ENCODE data around the gene RPGRIP1.
"Not testable (repeated sequence)": the region's sequence is repeated elsewhere in the genome, so short reads cannot be mapped to it uniquely, and the experiment has no call there.

Gene RPGRIP1

GRCh38 chr14:21279783-21280182 lies at the start of gene RPGRIP1:
RPGRIP1 (plus strand) TSS chr14:21280083; CDS start chr14:21287977, 7,894 bp downstream.
- DNase-seq (ENCODE audit: low spot score): no peak

- no peak for DNase-seq (ENCODE audit: low spot score)
These were observed 48.7 kb upstream of the RPGRIP1 start for GRCh38 chr14:21231020-21231652.

GRCh38 chr14:21233457-21234076 lies 46.3 kb upstream of the RPGRIP1 start:
- peak; percentile 24 for DNase-seq (ENCODE audit: low spot score)

- DNase-seq (ENCODE audit: low spot score): no peak
These were observed 45.8 kb upstream of the RPGRIP1 start for GRCh38 chr14:21234112-21234511.

GRCh38 chr14:21236948-21237797 lies 42.7 kb upstream of the RPGRIP1 start:
- DNase-seq (ENCODE audit: low spot score): no peak

- no peak for DNase-seq (ENCODE audit: low spot score)
These were observed 40.9 kb upstream of the RPGRIP1 start for GRCh38 chr14:21238823-21239518.

- no peak for DNase-seq (ENCODE audit: low spot score)
These were observed 39.5 kb upstream of the RPGRIP1 start for GRCh38 chr14:21240417-21240816.

GRCh38 chr14:21241218-21241819 lies 38.6 kb upstream of the RPGRIP1 start:
- no peak for DNase-seq (ENCODE audit: low spot score)

GRCh38 chr14:21244544-21244943 lies 35.3 kb upstream of the RPGRIP1 start:
- no peak for DNase-seq (ENCODE audit: low spot score)

- DNase-seq (ENCODE audit: low spot score): no peak
These were observed 34.1 kb upstream of the RPGRIP1 start for GRCh38 chr14:21245813-21246212.

GRCh38 chr14:21248338-21248737 lies 31.5 kb upstream of the RPGRIP1 start:
- no peak for DNase-seq (ENCODE audit: low spot score)

GRCh38 chr14:21248739-21249411 lies 31.0 kb upstream of the RPGRIP1 start:
- DNase-seq (ENCODE audit: low spot score): no peak

GRCh38 chr14:21251215-21251614 lies 28.7 kb upstream of the RPGRIP1 start:
- DNase-seq (ENCODE audit: low spot score): no peak

- no peak for DNase-seq (ENCODE audit: low spot score)
These were observed 27.7 kb upstream of the RPGRIP1 start for GRCh38 chr14:21252149-21252548.

- DNase-seq (ENCODE audit: low spot score): no peak
These were observed 24.3 kb upstream of the RPGRIP1 start for GRCh38 chr14:21255385-21256101.

- DNase-seq (ENCODE audit: low spot score): not testable (repeated sequence)
These were observed 23.8 kb upstream of the RPGRIP1 start for GRCh38 chr14:21256102-21256447.

- DNase-seq (ENCODE audit: low spot score): no peak
These were observed 23.1 kb upstream of the RPGRIP1 start for GRCh38 chr14:21256539-21257393.

GRCh38 chr14:21257394-21257909 lies 22.4 kb upstream of the RPGRIP1 start:
- DNase-seq (ENCODE audit: low spot score): no peak

All from iPS-NIHi11 (cell line).